GM18873 (cell line): ENCODE data around the gene ESRRB.

Source experiments
- ATAC-seq: cut with Tn5 transposase; IDR thresholded peaks from one replicate; pipeline ENCODE4 v1.9.1; 2021; ENCODE audit warnings: mild to moderate bottlenecking, moderate library complexity, moderate number of reproducible peaks; ENCODE audit not compliant: unreplicated experiment, low FRiP score

Gene ESRRB

DNA sequence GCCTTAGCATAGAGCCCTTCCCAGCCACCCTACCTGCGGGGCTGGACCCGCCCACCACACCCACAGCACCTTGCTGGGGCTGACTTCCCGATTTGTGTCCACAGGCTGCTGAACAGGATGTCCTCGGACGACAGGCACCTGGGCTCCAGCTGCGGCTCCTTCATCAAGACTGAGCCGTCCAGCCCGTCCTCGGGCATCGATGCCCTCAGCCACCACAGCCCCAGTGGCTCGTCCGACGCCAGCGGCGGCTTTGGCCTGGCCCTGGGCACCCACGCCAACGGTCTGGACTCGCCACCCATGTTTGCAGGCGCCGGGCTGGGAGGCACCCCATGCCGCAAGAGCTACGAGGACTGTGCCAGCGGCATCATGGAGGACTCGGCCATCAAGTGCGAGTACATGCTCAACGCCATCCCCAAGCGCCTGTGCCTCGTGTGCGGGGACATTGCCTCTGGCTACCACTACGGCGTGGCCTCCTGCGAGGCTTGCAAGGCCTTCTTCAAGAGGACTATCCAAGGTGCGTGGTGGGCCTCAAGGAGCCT lies 63.4 kb downstream of the ESRRB start:
- ATAC-seq: no peak

DNA sequence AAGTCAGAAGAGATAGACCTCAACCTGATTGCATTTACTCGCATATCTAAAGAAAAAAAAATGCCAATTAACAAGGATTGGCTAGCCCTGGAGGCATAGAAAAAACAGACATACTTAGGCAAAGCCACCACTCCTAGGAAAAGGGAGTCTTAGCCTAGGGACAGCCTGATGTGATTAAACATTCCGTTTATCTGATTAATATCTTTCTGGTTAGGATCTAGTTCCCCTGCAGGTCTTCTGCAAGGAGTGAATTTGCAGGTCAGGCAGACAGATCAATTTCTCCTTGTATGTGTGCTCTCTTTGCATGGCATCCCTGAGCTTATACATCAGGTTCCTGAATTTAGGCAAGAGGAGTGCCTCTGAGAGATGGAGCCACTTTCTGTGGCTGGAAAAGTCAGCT lies 70.5 kb downstream of the ESRRB start:
- no peak for ATAC-seq

DNA sequence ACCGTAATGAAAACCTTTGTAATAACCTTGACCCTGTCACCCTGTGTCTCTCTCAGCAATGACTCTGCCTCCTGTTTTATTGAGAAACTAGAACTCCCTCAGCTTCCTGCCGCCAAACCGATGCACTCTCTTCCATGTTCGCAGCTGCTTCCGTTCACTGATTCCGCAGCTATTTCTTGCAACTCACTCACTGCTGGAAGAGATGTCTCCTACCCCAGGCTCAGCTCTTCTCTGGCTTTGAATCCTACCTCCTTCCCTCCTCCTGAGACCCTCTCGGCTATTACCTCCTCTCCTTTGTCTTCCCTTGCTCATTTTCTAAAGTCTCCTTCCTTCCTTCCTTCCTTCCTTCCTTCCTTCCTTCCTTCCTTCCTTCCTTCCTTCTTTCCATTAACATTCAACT lies 71.0 kb downstream of the ESRRB start:
- no peak for ATAC-seq

DNA sequence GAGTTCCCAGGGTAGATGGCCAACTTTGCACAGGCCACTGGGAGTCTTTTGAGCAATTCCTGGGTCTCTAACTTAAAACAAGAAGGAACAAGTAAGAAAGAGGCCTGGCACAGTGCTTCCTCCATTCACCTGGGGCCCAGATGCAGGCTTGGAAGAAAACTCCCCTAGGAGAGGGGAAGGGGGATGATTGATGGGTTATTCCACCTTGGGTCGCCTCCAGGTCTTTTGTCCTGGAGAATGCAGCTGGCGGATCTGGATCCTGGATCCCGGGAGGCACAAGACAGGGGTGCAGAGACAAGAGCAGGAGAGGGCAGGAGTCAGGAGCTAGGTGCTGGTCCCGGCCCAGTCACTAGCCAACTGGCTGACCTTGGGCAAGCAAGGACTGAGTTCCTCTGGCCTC lies 74.5 kb downstream of the ESRRB start:
- no peak for ATAC-seq

DNA sequence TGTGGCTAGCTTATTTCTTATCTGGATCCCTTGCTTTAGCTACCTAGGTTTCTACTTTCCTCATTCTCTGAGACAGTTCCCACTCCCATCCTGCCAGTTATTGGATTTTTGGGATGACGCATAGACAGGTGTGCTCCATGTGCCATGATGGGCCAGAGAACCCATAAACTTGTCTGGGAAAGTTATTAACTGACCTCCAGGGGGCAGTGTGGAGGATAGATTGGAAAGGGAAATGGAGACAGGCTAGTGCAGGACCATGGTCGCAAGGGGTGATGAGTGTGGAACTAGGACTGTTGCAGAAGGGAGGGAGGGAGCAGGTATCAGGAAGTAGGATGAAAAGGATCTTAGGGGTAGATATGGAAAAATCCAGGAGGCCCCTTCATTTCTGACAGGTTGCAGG lies 80.3 kb downstream of the ESRRB start:
- ATAC-seq: no peak

DNA sequence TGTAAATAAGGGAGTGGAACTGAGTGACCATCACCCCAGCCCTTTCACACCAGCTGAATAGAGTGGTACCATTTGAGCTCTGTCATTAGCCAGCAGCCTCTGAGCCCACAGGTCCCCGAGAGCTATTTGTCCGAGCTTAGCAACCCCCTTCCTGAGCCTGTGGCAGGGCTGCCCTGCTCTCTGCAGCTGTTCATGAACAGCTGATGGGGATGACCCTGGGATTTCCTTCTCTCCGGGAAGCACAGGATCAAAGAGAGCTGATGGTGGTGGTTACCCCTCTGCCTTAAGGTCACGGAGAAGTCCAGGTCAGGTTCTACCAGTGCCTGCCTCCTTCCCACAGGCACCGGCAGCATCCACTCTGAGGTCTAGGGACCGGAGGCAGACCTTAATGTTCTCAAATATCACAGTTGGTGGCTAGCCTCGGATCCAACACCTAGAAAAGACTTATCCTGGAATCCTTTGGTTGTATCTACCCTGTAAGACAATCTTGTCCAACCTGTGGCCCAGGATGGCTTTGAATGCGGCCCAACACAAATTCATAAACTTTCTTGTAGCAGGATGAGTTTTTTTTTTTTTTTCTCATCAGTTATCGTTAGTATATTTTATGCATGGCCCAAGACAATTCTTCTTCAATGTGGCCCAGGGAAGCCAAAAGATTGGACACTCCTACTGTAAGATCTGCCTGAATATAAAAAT lies 81.1 kb downstream of the ESRRB start:
- no peak for ATAC-seq

DNA sequence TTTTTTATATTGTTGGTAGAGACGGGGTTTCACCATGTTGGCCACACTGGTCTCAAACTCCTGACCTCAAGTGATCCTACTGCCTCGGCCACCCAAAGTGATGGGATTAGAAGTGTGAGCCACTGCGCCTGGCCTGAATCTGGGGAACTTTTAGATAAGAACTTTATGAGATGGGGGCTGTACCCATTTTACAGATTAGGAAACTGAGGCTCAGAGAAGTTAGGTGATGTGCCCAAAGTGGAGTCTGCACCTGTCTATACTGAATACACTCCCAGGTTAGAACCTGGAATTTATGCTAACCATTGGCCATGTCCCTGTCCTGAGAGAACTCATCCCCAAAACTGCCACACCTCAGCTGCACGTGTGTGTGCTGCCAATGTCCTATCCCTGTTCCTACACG lies 81.9 kb downstream of the ESRRB start:
- no peak for ATAC-seq

DNA sequence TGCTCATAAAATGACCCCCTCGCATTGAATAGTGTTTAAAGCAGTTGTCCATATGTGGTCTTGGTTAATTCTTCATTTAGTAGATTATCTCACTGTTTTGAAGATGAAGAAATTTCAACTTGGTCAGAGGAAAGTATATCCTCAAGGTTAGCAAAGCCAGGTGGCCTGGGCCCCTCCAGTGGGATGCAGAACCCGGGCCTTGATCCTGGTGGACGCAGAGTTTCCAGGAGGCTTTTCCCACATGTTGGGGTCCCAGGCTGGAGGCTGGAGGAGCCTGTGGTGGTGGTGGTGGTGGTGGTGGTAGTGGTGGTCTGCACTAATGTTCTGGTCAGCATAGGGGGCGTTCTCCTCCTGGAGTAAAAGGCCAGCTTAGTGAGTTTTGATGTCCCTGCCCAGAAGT lies 85.9 kb downstream of the ESRRB start:
- no peak for ATAC-seq

DNA sequence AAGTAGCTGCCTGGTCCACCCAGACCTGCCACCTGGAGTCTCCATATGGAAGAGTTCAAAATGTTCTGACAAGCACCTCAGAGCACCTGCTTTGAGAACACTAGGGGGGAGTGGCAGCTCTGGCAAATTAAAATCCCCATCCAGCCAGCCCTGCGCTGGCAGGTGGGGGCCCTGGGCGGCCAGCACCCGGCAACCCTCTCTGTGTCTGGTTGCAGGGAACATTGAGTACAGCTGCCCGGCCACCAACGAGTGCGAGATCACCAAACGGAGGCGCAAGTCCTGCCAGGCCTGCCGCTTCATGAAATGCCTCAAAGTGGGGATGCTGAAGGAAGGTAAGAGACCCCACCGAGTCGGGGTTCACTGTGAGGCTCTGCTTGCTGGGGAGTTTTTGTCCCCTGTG lies 86.4 kb downstream of the ESRRB start:
- ATAC-seq: no peak

DNA sequence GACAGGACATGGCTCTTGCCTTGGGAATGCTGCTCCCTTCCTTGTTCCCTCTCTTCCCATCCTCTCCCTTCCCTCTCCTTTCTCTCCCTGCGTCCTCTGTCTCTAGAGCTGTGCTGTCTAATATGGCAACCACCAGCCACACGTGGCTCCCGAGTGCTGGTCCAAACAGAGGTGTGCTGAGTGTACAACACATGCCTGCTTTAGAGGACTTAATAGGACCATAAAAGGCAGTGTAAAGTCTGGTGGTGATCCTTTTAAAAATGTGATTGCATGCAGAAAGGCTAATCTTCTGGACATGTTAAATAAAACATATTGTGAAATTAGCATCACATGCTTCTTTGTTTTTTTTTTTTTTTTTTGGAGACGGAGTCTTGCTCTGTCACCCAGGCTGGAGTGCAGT lies 87.2 kb downstream of the ESRRB start:
- no peak for ATAC-seq

DNA sequence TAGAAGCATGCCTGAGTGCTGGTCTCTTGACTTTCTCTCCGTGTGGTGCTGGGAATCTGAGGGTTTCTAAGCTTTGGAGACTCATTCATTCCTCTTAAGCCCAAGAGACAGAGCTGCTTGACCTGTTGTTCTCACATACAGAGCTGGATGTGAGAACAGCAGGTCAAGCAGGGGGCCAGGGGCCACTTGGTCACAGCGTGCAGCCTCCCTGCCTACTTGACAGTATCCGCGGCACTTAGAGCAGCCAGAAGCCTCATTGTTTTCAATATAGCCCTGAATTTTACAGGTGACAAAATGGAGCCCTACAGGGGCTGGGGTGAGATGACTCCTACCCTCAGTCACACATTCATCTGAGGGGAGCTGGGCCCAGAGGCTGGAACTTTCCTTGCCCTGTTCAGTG lies 88.9 kb downstream of the ESRRB start:
- no peak for ATAC-seq

DNA sequence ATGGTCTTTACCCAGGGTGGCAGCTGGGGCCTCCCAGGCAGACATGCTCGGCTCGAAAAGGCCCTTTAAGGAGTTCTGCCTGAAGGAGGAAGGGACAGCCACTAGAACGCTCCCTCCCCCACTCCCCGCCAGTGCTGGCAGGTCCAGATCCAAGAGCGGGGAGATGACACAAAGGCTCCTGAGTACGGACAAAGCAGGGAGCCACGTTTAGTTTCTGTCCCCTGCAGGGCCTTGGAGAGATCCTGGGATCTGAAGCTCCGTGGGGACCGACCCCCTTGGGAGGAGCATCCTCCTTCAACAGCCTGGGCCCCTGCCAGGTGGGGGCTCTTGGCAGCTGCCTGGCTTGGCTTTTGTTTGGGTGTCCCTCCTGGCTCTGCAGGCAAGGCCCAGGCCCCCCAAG lies 89.7 kb downstream of the ESRRB start:
- ATAC-seq: no peak

DNA sequence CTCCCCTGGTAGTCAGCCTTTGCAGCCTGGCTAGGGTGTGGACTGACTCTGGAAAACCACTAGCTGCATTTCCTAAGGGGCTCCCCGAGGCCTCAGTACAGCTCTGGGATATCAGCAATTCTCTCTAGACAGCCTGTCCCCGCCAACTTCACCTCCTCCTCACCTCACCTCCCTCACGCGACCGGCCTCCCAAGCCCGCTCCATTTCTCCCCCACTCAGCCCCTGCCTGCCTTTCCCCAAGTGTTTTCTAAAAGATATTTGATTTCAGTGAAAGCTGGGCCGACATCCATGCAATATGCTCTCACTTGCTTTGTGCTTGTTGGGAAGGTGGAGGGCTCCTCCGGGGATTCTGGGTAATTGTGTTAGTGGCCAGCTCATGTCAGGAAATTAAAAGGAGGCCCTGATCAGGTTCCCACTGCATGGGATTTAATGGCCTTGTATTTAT lies 91.8 kb downstream of the ESRRB start:
- ATAC-seq: no peak

DNA sequence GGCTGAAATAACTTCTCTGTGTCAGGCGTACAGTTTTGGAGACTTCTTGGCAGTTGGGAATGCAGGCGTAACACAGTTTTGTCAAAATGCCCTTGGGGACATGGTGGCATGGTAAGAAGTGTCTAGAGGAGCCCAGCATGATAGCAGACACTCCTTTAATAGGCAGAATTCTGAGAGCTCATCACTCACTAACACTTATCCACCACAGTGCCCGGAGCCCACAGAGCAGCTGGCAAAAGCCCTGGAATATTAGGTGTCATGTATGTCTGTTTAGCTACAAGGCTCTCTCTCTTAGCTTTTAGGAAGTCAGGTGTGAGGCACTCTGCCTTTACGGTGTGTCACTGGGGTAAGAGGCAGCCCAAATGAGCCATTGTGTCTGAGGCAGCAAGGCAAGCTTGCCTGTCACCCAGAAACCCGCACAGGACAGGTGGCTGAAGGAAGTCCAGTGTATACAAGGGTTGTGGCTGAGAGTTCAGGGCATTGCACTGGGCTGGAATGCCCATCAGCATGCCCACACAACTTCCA lies 96.3 kb downstream of the ESRRB start:
- no peak for ATAC-seq

DNA sequence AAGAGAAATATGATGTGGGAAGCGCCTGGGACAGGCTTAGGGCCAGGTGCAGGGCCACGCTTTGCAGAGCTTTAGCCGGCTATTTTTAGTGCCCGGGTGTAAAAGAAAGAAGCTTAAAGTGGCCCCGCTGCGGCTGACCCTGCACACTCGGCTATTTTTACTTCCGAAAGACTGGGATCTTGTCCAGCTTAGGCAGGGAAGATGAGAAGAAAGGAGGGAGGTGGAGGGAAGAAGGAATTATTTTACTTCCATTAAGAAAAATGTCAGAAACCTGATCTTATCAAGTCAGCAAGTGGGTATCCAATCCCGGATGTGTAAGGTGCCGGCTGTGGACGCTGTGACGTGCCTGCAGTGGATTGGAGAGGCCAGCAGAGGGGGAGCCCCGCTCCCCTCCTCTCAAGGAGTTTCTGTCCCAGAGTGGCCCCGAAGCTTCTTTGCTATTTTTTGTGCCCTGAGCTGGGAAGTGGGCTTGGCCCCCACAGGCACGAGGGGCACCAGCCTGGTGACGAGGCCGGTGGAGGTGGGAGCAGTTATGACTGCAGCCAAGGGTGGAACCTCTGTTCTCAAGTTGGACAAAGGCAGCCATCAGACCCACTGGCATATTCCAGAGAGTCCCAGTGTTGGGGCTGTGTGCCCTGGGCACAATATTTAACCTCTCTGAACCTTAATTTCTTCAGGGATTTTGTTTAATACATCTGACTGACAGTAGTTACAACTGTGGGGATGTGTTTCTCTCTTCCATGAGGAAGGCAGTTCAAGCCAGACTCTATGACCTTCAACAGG lies 97.7 kb downstream of the ESRRB start:
- ATAC-seq: no peak

DNA sequence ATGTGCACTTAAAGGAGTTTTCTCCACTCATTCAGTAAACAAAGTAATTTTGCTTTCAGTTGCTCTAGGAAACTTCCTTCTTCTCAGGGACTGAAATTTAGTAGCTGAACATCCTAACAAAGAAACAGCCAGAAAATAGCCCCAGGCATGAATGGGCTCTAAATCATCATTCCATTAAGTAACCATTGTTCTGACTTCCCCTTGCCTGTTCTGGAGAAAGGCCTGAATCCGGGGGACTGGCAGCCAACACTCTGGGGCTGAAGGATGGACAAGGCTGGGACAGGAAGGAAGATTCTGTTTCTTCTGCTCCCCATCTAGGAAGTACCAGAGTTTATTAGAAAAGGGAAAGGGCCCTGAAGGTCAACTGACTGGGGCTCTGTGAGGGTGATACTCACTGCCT lies 104.5 kb downstream of the ESRRB start:
- ATAC-seq: no peak

DNA sequence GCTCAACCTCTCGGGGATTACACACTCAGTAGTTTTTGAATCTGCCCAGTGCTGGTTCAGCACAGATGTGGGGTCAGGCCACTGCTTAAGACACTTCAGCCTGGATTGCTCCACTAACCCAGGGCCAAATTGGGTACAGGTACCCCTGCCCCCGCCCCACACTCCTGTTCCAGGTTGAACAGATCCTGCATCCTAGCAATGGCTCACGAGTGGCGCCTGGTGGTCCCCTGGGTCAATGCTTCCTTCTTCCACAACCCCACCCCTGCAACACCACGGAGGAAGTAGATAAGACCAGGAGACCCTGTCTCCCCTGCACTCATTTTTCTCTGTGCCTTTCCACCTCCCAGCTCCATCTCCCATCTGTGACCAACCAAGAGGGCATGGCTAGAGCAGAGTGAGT lies 108.4 kb downstream of the ESRRB start:
- no peak for ATAC-seq

DNA sequence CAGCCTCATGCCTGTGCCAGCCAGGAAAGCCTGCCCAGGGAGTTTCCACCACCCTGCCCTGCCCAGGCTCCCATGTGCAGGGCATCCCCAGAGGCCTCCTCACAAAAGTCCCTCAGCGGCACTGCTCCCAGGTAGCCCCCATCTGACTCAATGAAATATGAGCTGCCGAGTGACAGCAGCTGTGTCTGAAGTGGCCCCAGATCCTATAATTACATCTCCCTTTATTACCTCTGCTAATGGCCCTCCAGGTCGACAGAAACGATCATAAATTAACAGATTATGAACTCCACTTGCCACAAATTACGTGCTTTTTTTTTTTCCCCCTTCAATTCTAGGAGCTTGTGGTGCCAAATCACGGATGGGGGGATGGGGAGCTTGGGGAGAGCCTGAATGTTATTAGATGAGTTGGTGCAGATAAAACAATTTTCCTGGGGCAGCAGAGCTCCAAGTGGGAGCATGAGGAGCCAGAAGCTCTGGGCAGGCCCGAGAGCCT lies 110.4 kb downstream of the ESRRB start:
- no peak for ATAC-seq

DNA sequence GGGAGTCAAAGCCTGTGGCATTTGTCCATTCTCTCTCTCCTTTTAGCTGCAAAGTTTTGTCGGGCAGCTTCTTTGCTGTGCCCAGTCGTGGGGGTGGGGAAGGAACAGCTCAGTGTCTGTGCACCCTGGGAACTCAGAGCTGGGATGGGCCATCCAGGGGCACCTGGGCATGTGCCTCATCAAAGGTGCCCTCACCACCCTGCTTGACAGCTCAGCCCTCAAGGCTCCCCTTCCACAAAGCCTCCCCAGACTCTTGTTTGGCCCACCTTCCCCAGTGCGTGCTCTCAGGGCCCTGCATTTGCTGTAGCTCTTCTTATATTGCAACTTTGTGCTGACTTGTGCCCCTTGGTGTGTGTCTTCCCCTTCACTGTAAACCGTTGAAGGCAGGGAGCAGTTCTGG lies 112.6 kb downstream of the ESRRB start:
- ATAC-seq: no peak

DNA sequence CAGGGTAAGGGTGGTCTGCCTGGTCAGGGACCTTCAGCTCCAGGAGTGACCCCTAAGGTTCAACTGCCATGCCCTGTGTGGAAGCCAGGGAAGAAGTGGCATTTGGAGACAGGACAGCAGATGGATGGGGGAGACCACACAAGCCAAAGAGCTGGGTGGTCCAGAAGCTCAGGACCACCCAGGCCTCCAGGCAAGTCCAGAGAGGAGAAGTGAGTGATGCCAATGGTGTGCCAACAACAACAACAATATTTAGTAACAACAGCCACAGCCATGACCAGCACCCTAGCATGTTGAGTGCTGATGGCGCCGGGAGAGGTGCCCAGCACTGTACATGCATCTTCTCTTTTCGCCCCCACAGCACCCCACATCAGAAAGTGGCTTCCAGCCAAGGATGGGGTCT lies 113.7 kb downstream of the ESRRB start:
- ATAC-seq: no peak

DNA sequence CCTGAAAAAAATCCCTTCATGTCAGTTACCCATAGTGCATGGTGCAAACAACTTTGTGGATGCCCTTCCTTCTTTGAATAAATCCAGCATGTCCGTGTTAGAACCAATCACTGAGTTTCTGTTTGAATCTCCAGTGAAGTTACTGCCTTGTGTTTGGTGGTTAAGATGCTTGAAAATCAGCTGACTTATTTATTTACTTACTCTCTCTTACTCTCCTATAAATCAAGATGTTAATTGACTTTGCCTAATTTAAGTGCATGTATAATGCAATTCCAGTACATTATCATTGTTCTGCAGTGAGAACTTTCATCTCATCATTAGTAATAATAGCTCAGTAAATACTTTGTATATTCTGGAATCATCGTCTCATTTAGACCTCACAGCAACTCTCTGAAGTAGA lies 114.2 kb downstream of the ESRRB start:
- no peak for ATAC-seq

DNA sequence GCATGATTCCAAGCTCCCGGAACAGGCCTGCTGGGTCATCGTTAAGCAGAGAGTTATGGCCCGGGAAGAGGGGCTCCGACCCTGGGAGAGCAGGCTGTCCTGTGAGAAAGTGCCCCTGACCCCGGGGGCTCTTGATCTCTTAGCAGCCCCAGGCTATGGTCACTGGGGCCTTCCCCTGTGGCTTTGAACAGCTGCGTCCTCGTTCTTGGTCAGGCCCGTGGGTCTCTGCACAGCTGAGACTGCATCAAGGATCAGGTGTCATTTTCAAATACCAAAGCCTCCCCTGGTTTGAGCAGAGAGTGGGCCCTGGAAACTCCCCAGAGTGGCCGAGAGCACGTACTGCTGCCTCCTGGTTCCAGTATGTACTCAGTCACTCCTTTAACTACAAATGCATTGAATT lies 114.8 kb downstream of the ESRRB start:
- ATAC-seq: no peak
